GM18861 (cell line): Measurements from ENCODE around the gene ZNF750.

Experiments
- ATAC-seq: cut with Tn5 transposase; IDR thresholded peaks from one replicate; pipeline ENCODE4 v1.9.1; 2021; ENCODE audit not compliant: unreplicated experiment

The ZNF750 gene

DNA sequence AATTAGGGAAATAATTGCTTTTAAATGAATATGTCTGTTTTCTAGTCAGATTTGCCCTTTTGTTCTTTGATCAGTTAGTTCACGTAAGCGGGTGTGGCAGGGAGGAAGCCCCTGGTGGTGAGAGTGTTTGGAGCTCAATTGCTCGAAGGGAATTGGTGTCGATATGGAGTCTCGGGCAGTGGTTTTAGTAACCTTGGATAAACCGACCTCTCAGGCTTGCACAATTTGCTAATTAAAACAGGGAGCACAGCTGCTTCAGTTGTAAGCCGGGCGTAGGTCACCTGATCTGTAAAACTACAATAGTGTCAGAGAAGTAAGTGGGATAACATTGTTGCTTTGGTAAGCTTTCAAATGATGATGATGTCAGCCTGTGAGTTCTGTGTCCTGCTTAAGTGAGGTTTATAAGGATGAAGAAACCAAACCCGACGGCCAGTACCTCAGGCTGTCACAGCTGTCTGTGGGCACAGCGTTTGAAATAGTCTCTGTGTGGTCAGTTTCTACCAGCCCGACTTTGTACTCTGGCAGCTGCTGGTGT lies 2.9 kb downstream of the ZNF750 start:
- ATAC-seq: no peak

DNA sequence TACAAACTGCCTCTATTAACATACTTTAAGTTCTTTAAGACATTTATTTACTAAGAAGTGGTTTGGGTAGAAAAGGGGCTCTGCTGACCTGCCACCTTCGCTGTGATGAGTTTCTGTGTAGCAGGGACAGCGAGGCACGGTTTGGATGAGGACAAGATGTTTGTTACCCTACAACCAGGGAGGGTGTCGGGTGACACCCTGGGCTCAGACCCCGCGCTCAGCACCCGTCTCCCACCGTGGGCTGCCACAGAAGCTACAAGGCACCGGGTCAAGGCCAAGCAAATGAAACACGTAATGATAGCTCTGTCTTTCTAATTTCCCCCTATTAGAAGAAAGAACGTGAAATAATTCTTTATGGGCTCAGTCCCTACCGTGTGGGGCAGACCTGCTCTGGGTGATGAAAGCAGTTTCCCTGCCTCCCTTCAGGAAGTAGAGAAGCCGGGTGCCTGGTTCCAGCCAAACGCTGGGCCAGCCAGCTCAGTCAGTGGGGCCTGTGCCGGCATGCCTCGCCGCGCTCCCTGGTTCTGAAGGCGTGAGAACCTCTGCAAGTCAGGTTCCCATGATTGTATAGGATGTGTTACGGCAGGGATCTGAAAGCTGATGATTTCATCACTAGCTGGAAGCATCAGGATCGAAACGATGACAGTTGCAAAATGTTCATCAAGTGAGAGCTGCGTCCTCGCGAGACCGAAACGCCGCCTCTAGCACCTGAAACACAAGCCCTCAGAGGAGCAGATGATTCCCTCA lies 3.9 kb downstream of the ZNF750 start:
- no peak for ATAC-seq

DNA sequence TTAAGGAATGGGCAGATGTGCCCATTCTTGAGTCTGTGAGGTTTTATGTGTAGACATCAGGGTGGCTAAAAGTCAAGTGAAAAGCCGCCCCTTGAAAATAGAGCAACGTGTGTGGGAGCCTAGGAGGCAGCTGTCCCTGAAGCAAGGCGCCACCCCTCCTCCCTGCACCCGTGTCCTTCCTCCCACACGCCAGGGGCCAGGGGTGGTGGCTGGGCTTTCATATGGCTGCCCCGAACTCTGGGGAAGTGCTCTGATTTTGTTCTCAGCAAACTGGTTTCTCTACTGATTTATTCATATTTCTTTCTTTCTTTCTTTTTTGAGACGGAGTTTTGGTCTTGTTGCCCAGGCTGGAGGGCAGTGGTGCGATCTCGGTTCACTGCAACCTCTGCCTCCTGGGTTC lies 4.7 kb downstream of the ZNF750 start:
- no peak for ATAC-seq

DNA sequence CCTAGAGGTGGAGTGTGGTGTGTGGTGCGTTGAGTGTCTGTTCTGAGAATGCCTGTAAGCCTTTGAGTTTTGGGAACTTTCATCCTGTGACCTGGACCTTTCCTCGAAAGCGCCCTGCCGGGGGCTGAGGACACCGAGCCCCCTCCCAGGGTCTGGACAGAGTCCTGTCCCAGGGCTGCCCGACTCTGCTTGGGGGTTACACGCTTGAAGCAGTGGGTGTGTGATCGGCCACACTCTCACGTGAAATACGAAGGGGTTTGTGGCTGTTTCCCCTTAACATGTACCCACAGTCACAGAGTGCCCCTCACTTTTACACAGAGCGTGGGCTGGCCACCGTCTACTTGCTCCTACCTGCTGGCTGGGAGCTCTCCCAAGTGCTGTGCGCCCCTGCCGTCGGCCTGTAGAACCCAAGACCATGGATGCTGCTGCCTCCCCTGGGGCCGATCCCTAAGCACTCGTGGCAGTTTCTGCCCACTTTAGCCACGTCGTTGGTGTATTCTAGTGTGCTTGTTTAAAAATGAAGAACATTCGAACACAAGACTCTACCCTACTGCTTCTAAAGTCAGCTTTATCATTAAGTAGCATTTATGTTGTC lies 6.8 kb downstream of the ZNF750 start:
- no peak for ATAC-seq

DNA sequence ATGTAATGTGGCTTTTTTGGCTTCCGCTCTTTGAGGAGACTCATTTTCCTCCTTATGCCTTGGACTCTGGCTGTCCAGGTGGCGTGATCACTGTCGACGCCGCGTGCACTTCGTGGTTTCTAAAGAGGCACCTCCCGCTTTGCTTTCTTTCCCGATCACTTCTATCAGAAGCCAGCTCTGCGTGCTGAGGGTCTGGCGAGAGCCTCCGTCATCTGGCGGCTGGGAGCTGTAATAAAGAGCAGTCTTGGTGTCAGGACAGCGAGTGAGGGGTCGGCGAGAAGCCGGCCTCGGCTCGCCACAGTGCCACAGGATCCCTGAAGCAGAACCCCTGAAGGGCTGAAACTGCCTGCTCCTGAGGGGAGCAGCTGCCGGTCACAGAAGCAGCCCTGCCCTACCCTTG lies 7.4 kb downstream of the ZNF750 start:
- ATAC-seq: no peak

DNA sequence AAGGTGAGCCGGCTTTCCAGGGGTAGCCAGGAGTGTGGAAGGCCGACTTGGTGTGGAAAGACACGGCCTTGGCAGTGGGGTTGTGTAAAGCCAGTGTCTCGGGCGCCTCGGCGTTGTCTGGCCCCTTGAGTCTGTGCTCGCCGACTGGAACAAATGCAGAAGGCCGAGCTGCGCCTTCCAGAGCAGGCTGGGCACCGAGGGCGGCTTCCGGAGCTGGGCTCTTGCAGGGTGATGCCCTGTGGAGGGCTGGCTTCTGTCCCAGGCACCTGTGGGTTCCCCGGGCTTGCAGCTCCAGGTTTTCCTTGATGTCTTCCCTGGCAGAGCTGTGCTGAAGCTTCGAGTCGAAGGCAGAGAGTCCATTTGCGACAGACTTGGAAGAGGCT lies 8.0 kb downstream of the ZNF750 start:
- ATAC-seq: no peak

DNA sequence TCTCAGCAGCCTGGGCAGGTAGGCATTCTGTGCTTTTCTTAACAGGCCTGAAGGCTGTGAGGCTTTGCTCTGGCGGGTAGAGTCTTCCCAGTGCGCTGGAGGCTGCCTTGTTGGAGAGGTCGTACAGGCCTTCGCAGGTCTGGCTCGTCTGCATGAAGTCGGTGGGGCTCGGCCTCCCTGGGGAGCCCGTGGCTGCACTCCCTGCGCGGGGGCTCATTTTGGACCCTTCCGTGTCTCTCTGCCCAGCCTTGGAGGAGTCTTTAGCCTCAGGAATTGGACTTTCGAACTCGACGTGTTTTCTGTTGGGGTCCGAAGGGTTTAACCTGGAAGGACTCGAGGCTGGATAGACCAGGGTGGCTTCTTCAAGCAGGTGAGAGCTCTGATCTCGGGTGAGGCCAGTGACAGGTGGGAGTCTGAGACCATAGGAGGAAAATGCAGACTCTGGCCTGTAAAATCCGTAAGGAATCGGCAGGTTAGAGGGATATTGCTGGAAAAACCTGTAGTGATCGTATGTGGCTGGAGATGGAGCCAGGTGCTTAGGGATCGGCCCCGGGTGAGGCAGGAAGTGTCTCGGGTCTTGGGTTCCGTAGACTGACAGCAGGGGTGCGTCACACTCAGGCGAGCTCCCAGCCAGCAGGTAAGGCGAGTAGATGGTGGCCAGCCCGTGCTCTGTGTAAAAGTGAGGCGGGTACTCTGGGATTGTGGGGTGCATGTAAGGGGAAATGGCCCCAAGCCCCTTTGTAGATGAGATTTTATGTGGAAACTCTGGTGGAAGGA lies 8.6 kb downstream of the ZNF750 start:
- no peak for ATAC-seq

DNA sequence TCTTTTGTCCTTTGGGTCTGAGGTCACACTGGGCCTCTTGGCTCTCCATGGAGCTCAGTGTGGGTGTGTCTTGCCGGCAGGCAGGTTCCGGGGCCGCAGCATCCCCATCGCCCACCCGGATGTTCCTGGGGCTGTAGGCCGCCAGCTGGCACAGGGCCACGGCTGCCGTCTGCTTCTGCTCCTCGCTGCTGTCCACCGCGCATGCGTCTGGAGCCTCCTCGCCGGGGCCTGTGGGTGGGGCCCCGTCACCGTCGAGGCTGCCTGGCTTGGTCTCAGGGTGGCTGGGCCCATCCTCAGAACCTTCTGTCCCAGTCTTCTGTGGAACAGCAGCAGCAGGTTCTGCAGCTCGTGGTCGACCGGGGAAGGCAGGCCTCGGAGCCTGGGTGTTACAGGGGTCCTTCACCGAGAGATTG lies 9.6 kb downstream of the ZNF750 start:
- ATAC-seq: no peak

DNA sequence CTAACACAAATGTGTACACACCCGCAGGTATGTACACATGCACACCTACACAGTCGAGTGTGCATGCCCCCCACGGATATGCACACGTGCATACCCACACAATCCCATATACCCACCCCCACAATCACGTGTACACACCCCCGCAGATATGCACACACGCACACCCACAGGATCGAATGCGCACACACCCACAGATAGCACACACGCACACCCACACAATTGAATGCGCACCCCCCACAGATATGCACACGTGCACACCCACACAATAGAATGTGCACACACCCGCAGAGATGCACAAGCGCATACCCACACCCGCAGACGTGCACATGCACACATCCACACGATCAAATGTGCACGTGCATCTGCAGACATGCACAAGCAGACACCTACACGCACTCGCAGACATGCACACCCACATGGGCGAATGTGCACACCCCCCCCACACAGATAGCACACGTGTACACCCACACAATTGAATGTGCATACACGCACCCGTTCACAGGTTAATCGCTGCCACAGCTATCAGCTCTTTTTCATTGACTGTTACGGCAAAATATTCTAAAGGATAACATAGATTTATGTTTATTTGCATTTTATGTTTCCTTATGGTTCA lies 10.8 kb downstream of the ZNF750 start:
- ATAC-seq: no peak

DNA sequence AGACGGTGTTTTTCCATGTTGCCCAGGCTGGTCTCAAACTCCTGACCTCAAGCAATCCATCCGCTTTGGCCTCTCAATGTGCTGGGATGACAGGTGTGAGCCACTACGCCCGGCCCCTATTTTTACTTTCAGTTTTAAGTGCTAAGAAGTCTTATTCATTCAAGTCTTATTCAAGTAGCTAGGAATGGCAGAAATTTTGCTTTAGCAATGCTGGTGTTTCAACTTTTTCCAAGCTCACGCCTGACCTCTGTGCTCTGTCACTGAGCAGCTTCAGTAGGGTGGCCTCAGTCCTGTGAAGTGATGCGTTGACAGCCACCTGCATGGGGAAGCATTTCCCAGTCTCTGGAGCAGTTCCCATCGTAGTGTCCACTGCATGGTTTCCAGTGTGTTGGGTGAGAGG lies 12.9 kb downstream of the ZNF750 start:
- no peak for ATAC-seq

DNA sequence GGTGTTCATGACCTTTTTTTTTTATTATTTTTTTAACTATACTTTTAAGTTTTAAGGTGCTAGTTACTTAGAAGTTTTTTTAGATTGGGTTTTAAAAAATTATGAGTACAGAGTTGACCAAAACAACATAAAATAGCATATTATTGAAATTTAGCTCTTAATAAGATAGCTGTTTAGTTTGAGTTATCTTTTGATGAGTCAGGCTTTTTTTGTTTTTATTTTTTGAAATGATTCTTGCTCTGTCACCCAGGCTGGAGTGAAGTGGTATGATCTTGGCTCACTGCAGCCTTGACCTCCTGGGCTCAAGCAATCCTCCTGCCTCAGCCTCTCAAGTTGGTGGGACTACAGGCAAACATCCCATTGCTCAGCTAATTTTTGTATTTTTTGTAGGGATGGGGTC lies 13.6 kb downstream of the ZNF750 start:
- no peak for ATAC-seq

DNA sequence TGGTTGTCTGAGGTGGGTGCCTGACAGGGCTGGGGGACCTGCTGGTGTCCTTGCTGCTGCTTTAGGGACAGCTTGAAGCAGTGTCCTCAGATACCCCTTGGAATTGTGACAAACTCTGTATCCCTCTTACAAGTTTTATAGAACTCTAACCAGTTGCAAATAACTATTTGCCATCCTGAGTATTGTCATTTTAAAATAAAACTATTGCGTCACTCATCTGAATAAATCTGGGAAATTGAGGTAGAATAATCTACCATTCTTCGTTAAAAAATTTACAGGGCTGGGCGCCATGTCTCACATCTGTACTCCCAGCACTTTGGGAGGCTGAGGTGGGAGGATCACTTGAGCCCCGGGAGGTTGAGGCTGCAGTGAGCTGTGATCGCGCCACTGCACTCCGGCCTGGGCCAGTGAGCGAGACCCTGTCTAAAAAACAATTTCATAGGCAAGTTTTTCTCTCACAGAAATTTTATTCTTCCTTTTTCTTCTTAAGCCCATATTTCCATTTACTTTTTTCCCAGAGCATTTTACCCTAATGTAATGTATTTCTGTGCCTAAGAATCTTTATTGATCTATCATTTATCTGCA lies 14.2 kb downstream of the ZNF750 start:
- ATAC-seq: no peak

DNA sequence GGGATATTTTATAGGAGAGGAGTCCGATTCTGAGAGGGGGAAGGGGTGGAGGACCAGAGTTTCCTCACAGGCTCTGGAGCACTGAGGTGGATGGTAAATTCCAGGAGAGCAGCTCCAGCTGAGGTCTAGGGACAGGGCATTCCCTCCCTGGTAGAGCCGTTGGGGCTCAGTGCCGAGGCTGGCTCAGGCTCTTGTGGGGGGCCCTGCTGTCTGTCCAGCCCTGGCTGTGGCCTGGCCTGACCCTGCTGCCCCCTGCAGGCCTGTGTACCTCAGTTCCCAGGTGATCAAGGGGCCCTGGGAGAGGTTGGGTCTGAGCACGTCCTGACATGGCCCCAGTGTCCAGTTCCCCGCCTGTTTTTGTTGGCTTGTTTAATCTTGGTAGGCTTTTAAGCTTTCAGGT lies 16.8 kb downstream of the ZNF750 start:
- no peak for ATAC-seq

DNA sequence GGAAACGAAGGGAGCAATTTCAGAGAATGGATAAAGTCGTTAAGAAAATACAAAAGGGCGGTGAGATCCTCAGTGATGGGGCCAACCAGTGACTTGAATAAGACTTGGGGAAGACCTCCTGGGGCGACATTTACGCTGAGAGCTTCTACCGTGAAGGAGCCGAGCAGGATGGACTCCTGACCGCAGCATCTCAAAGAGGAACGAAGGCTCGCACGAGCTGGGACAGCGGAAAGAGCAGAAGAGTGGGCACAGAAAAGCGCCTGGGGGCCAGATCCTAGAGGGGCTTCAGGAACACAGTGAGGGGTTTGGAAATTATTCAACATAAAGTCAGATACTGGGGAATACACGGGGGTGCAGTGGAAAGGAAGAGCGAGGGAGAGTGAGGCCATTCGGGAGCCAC lies 17.5 kb downstream of the ZNF750 start:
- ATAC-seq: no peak

DNA sequence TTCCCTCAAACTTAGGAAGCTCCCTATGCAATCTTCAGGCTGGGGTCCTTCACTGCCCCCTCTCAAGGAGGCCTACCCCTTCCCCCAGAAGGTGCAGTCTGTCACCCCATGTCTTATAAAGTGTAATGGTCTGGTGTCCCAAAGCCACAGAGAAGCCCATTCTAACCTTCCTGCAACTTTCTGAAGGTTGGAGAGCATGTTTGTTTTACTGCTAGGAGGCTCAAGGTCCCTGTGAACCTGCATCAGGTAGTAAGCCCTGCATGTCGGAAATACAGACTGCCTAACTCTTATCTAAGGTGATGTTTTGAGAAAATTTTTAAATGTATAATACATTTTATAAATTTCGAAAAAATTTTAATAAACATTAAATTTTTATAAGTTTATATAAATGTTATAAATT lies 18.3 kb downstream of the ZNF750 start:
- ATAC-seq: no peak

DNA sequence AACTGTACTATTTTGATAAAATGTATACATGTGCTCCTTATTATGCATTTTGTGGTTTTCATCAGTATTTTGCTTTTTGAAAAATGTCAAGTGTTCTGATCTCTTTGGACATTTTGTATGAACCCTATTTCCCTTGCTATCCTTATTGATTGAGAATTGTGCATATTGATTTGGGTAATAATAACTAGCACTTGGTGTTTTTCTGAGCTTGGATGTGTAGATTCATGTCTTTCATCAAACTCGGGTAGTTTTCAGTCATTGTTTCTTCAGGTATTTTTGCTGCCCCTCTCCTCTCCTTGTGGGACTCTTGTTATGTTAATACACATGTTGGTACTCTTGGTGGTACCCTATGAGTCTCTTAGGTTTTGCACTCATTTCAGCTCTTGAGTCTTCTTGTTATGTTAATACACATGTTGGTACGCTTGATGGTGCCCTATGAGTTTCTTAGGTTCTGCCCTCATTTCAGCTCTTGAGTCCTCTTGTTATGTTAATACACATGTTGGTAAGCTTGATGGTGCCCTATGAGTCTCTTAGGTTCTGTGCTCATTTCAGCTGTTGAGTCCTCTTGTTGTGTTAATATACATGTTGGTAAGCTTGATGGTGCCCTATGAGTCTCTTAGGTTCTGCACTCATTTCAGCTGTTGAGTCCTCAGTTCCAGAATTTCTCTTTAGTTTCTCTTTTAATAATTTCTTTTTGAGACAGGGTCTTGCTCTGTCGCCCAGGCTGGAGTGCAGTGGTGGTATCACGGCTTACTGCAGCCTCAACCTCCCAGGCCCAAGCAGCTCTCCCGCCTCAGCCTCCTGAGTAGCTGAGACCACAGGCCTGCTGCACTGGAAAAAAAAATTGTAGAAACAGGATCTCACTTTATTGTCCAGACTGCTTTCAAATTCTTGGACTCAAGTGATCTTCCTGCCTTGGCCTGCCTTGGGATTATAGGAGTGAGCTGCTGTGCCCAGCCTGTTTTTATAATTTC lies 19.3 kb downstream of the ZNF750 start:
- no peak for ATAC-seq

DNA sequence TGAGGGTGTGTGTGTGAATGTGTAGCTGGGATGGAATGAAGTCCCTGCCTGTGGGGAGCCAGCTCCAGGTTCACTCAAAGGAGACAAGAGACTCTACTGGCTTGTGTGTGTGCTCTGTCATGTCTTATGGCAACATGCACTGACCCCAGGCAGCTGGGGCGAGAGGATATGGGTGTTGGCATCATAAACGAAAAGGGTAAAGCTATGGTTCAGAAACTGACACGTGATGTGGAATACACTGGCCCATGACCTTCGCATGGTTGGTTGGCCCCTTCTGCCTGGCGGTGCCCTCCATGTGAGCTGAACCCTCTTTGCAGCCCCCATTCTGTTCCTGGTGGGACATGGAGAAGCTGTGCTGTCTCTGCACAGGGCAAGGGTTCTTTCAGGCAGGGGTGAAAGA lies 21.9 kb downstream of the ZNF750 start:
- no peak for ATAC-seq

DNA sequence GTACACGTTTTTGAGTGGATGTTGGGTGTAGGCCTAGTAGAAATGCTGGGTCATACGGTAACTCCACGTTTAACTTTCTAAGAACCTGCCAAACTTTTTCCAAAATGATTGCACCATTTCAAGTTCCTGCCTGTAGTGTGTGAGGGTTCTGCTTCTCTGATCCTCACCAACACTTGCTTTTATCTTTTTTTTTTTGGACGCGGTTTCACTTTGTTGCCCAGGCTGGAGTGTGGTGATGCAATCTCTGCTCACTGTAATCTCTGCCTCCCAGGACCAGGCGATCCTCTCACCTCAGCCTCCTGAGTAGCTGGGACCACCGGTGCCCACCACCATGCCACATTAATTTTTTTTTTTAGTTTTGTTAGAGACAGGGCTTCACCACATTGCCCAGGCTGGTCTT lies 23.5 kb downstream of the ZNF750 start:
- ATAC-seq: no peak

DNA sequence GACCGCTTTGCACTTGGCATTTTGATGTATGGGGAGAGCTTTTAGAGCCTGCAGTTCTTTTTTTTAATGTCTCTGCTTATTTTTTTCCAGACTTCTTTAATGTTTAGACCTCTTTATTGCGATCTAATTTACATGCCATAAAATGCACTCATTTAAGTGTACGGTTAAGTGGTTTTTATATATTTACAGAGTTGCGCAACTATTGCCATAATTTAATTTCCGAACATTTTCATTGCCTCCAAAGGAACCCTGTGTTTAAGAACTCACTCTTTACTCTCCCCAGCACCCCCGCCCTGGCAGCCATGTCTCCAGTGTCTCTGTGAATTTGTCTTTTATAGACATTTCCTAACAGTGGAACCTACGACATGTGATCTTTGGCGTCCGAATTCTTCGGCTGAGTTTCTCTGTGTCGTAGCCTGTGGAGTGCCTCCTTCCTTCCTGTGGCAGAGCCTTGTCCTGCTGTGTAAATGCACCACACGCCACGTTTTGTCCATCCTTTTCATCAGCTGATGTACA lies 24.0 kb downstream of the ZNF750 start:
- ATAC-seq: no peak

DNA sequence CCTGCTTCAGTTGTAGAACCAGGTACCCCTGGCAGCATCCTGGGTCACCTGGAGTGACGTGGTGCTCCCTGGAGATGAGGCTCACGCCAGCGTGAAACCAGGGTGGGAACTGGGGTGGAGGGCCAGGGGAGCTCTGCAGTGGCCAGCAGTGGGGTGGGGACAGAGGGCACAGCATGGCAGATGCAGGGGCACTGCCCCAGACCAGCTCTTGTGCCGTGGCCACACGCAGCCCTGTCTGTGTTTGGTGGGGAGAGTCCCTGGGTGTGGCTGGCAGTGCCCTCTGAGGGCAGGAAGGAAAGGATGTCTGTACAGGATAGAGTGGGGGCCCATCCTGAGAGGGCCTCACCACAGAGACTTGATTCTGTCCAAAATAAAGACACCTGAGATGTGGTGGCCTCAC lies 24.5 kb downstream of the ZNF750 start:
- ATAC-seq: no peak
